Head of caudate nucleus (tissue), 42 donors: ENCODE results near the gene TAF13.
"Not testable (repeated sequence)": the region's sequence is repeated elsewhere in the genome, so short reads cannot be mapped to it uniquely, and the experiment has no call there.

Source experiments
- DNase-seq, 42 donors: peaks; one replicate each; pipeline versions ENCODE4 v3.0.0 to v3.0.0-alpha.2; 2020 to 2021; ENCODE audit warnings: mixed read lengths in 7 of 42
- intact Hi-C: fragments of 100-400 bp; cut with DNase I; formaldehyde crosslinking; loops from one replicate; pipeline ENCODE4 v1.15.0; 2022

The TAF13 gene

DNA sequence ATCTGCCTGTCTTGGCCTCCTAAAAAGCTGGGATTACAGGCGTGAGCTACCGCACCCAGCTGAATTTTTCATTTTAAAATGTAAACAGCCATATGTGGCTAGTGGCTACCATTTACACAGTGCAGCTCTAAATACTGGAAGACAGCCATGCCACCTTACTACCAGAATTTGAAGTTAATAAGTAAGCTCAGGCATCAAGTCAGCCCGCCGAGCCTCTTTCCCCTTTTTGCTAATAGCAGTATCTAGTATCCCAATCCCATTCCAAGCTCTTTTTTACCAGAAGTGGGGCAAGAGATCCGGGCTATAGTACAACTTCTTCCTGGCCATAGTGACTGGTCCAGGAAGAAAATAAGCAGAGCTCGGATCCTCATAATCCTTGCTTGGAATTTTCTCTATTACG lies 15.1 kb downstream of the TAF13 start:
- no peak for DNase-seq
- intact Hi-C loops = no loop called here

DNA sequence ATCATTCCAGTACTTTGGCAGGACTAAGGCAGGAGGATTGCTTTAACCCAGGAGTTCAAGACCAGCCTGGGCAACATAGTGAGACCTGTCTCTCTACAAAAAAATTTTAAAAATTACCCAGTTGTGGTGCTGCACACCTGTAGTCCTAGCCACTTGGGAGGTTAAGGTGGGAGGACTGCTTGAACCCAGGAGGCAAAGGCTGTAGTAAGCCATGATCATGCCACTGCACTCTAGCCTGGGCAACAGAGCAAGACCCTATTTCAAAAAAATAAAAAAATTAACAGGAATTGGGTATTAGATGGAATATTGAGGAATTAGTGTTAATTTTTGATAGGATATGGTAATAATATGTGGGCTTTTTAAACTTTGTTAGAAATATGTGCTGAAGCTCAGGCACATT lies 16.8 kb downstream of the TAF13 start:
- DNase-seq = no peak
- intact Hi-C loops = no loop called here

DNA sequence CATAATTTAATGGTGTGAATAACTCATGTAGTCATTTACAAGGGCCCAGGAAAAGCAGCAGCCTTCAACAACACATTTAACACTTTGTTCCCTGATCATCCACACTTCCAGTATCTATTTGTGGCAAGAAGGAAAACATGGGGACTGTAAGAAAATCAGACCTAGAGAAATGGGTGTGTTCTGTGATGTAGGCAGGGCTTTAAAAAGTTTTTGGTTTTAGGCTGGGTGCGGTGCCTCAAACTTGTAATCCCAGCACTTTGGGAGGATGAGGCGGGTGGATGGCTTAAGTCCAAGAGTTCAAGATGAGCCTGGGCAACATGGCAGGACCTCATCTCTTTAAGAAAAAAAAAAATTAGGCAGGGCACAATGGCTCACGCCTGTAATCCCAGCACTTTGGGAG lies 19.7 kb downstream of the TAF13 start:
- peak in 1 of 42 donors; percentile 8 for DNase-seq
- intact Hi-C loops = no loop called here

DNA sequence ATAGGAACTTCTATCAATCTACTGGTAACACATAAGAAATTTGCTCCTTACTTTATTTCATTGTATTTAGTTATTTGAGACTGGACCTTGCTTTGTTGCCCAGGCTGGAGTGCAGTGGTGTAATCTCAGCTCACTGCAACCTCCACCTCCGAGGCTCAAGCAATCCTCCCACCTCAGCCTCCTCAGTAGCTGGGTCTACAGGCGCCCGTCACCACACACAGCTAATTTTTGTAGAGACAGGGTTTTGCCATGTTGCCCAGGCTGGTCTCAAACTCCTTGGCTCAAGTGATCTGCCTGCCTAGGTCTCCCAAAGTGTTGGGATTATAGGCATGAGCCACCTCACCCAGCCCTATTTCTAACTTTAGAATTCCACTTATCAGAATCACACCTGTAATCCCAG lies 23.7 kb downstream of the TAF13 start:
- intact Hi-C loops = not testable (repeated sequence)
- peak in 1 of 42 donors; percentile 13 for DNase-seq

DNA sequence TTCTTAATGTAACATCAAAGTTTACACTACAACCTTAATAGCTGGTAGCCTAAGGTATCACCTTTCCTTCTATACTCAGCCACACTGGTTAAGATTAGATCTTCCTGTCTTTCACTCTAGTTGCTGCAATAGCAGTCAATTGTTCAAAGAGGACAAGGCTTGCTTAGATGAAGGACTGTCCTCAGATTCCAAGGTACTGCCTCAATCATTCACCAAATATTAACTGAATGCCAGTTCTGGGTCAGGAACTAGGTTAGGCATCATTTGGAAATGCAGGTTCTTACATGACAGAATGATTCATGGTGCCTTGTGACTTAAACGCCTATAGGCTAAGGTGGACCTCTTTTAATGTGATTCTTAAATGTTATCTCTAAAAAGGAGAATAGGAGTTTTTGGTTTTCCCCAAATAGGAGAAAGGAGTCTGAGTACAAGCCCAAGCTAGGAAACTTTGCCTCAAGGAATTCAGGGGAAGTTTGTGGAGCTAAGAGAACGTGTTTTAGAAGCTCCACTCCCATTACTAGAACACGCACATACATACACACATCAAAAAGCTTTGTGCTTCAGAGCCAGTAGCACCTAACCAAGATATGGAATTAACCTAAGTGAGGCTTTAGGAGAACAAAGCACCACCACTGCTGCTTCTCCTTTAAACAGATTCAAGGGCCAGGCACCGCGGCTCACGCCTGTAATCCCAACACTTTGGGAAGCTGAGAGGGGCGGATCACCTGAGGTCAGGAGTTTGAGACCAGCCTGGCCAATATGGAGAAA lies 25.4 kb downstream of the TAF13 start:
- intact Hi-C loops = no loop called here
- no peak for DNase-seq

DNA sequence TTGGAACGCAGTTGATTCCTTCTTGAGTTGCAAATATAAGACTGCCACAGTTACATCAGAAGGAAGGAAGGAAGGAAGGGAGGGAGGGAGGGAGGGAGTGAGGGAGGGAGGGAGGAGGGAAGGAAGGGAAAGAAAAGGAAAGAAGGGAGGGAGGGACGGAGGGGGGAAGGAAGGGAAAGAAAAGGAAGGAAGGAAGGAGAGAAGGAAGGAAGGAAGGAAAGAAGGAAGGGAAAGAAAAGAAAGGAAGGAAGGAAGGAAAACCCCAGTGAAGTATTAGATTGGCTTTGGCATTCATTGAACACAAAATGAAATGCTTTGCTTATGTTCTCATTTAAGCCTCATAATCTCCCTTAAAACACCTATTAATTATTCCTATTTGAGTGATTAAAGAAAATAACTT lies 27.5 kb downstream of the TAF13 start:
- intact Hi-C loops = no loop called here
- no peak for DNase-seq

DNA sequence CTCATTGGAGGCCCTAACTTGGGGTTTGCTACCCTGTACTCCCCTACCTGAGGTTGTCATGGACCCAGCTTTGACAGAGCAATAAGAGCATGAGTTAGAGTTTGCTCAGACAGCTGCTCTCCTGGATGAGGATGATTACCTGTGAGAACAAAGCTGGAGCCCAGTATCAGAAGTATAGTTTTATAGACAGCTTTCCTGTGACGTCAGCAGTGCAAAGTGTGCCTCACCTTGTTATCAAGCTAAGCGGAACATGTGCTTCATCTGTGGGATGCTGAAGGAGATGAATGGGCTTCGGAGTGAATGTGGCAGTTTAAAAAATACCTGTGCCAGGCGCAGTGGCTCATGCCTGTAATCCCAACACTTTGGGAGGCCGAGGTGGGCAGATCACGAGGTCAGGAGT lies 28.5 kb downstream of the TAF13 start:
- DNase-seq = no peak
- intact Hi-C loops = no loop called here

DNA sequence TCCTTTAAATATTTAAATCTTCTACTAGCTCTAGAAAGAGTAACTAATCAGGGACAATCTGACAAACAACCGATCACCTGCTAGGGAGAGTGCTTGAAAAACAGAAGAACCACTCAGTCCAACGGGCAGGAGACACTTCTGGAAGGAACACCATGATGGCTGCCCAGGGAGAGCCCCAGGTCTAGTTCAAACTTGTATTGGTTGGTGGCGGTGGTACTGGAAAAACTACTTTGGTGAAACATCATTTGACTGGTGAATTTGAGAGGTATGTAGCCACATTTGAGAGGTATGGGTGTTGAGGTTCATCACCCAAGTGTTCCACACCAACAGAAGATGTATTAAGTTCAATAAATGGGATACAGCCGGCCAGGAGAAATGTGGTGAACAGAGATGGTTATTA lies 29.1 kb downstream of the TAF13 start:
- DNase-seq = no peak
- intact Hi-C loops = no loop called here

GRCh38 chr1:109045595-109045994 lies 30.2 kb downstream of the TAF13 start:
- no peak for DNase-seq
- intact Hi-C loops = no loop called here

- DNase-seq = peak; percentile 90 to 99 (median 97)
- intact Hi-C loops = no loop called here
Measured at GRCh38 chr1:109041621-109042468, 34.0 kb downstream of the TAF13 start, which contains the start of gene WDR47. Gene WDR47 (minus strand): TSS chr1:109042102. CDS start chr1:109023512, 18,590 bp downstream.

GRCh38 chr1:109040989-109041620 lies 34.7 kb downstream of the TAF13 start:
- peak in 37 of 42 donors; percentile 6 to 62 (median 32) for DNase-seq
- intact Hi-C loops = no loop called here

DNA sequence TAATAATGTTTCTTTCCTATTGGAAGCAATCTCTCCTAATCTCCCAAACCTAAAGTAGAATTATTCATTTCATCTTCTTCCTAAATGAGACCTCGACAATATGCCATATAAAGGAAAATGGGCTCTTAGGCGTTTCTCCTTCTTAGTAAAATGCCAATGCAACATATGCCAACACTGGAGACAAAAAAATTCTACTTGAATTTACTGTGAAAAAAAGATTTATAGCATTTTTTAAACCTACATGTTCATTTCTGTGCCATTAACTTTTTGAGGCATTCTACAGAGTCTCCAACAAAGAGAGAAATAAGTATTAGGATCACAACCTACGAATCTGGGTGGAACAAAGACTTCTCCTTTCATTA lies 35.2 kb downstream of the TAF13 start:
- no peak for DNase-seq
- intact Hi-C loops = no loop called here

- intact Hi-C loops = loop anchor here (10.0 kb wide), 1 partner anchor 70 kb away; the partner anchor contains the start of gene CLCC1
- DNase-seq = peak in 1 of 42 donors; percentile 36
Measured at GRCh38 chr1:109034382-109034781, 41.4 kb downstream of the TAF13 start.

DNA sequence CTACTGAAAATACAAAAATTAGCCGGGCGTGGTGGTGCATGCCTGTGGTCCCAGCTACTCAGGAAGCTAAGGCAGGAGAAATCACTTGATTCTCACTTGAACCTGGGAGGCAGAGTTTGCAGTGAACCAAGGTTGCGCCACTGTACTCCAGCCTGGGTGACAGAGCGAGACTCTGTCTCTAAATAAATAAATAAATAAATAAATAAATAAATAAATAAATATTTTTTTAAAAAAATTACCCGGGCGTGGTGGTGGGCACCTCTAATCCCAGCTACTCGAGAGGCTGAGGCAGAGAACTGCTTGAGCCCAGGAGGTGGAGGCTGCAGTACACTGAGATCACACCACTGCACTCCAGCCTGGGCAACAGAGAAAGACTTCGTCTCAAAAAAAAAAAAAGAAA lies 46.3 kb downstream of the TAF13 start:
- peak in 1 of 42 donors; percentile 38 for DNase-seq
- intact Hi-C loops = not testable (repeated sequence)

GRCh38 chr1:109027841-109028240 lies 48.0 kb downstream of the TAF13 start:
- DNase-seq = no peak
- intact Hi-C loops = no loop called here

DNA sequence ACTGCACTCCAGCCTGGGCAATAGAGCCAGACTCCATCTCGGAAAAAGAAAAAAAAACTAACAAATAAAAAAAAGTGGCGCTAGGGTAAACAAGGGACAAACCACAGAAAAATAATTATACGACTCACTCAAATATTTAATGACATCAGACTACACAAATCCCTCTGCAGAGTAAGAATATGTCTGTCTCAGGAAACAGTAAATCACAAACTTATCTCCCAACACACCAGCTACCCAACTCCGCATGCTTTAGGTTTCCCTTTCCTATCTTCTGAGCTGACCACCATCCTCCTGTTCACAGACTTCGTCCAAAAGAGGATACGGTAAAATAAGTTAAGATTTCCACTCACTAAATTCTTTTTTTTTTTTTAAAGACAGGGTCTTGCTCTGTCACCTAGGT lies 50.1 kb downstream of the TAF13 start:
- no peak for DNase-seq
- intact Hi-C loops = no loop called here

GRCh38 chr1:109024646-109025045 lies 51.2 kb downstream of the TAF13 start:
- intact Hi-C loops = no loop called here
- peak in 1 of 42 donors; percentile 13 for DNase-seq

DNA sequence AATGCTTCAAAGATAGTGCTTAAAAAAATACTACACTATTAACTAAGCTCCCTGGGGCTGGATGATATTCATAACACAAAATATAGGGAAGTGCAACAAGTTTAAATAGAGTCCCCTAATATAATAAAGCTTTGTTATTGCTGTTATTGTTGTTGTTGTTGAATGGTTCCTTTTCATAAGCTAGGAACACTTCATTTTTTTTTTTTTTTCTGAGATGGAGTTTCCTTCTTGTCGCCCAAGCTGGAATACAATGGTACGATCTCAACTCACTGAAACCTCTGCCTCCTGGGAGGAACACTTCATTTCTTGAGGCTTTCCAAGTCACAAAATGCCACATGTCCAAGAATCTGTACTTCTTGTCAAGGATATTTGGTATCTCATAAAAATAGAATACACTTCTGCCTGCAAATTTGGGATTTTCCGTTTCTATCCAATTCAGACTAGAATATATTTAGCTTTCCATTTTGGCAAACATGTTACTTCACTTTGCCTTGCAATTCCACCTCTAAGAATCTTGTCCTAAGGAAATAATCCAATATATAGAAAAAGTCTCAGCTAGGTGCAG lies 55.0 kb downstream of the TAF13 start:
- DNase-seq = peak in 1 of 42 donors; percentile 9
- intact Hi-C loops = no loop called here

- intact Hi-C loops, DNase-seq: not testable (repeated sequence)
Measured at GRCh38 chr1:109017719-109018118, 58.1 kb downstream of the TAF13 start.

GRCh38 chr1:109017134-109017533 lies 58.7 kb downstream of the TAF13 start:
- intact Hi-C loops = no loop called here
- DNase-seq = no peak
